ENCODE data around the gene TTC39B. TPM values are rescaled to one million over a fixed set of nuclear protein-coding genes. Genes with fewer than 3 reads are reported as not detected.

Gene TTC39B
- total and polyA plus RNA-seq, 7 donors: 0.18 to 13.1 (median 1.8) TPM

GRCh38 chr9:15219546-15219945, 87.5 kb downstream of the TTC39B start:
- Histone ChIP-seq H3K27ac (no peak overlapping the region), H3K27me3 (ENCODE audit: insufficient read depth in 3 of 3, low read length in 2 of 3) (no peaks in the 10 kb centered on the region), H3K4me3 (no peak overlapping the region), H3K36me3 (ENCODE audit: insufficient read depth in 1 of 2, low read depth in 1 of 2) (no peaks in the 10 kb centered on the region), H3K9me3 (no peaks in the 10 kb centered on the region), H3K4me1 (no peaks in the 10 kb centered on the region)
- 88 to 93% (median 90%) methylated on average over 5 of the region's 5 CpGs for WGBS, 3 donors
- no peak for ATAC-seq
- DNase-seq: no peak
- intact Hi-C loops (cut with DNase I): no loop called here
- TF ChIP-seq, protein P1, sequence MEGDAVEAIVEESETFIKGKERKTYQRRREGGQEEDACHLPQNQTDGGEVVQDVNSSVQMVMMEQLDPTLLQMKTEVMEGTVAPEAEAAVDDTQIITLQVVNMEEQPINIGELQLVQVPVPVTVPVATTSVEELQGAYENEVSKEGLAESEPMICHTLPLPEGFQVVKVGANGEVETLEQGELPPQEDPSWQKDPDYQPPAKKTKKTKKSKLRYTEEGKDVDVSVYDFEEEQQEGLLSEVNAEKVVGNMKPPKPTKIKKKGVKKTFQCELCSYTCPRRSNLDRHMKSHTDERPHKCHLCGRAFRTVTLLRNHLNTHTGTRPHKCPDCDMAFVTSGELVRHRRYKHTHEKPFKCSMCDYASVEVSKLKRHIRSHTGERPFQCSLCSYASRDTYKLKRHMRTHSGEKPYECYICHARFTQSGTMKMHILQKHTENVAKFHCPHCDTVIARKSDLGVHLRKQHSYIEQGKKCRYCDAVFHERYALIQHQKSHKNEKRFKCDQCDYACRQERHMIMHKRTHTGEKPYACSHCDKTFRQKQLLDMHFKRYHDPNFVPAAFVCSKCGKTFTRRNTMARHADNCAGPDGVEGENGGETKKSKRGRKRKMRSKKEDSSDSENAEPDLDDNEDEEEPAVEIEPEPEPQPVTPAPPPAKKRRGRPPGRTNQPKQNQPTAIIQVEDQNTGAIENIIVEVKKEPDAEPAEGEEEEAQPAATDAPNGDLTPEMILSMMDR (IDR thresholded peaks at IDR 0.05): no peak

DNA sequence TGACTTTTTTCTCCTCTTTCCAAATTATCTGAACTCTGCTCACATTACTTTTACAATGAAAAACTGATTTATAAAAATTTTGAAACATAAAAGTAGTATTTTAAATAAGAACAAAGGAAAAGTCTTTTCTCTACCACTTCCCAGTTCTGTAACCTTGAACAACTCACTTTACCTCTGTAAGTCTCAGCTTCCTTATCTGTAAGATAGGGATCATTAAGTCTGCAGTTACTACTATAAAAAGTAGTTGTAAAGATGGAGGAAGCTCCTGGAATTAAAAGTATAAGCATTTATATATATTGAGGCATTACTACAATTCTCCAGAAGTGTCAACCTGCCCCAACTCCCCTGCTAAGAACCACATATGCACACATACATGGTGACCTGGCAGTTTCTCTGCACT, 88.0 kb downstream of the TTC39B start:
- DNase-seq: no peak
- H3K4me3 ChIP-seq: no peak overlapping the region
- no peak overlapping the region for H3K27ac ChIP-seq
- intact Hi-C loops (cut with DNase I): no loop called here
- ATAC-seq: no peak
- no peaks in the 10 kb centered on the region for H3K9me3 ChIP-seq
- H3K27me3 ChIP-seq (ENCODE audit: insufficient read depth in 3 of 3, low read length in 2 of 3): no peaks in the 10 kb centered on the region
- no peaks in the 10 kb centered on the region for H3K4me1 ChIP-seq
- TF ChIP-seq, protein P1 (IDR thresholded peaks at IDR 0.05): no peak
- H3K36me3 ChIP-seq (ENCODE audit: insufficient read depth in 1 of 2, low read depth in 1 of 2): no peaks in the 10 kb centered on the region

DNA sequence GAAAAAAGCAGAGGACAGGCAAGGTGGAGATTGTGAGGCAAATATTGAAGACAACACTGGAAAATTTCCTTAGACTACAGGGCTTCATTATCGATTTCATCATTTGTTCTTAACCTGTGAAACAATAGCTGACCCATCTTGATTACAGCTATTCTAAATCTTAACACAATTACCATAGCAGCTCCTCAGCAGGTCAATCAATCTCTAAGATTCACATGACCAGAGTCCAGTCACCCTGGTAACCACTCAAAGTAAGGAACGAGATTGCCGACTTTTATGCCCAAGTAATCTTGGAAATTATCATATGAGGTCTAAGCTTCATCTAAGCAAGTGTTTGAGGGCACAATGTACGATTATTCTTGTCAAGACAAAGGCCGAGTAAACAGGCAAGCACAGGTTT, 93.8 kb downstream of the TTC39B start:
- intact Hi-C loops (cut with DNase I): loop anchor here (5.0 kb wide), 2 partner anchors 204 to 394 kb away; no protein-coding TSS in a partner anchor
- Histone ChIP-seq H3K4me3 (no peak overlapping the region), H3K36me3 (ENCODE audit: insufficient read depth in 1 of 2, low read depth in 1 of 2) (no peaks in the 10 kb centered on the region), H3K27ac (no peak overlapping the region), H3K9me3 (no peaks in the 10 kb centered on the region), H3K27me3 (ENCODE audit: insufficient read depth in 3 of 3, low read length in 2 of 3) (no peaks in the 10 kb centered on the region), H3K4me1 (no peaks in the 10 kb centered on the region)
- DNase-seq (no peak), ATAC-seq (no peak)
- WGBS, 3 donors: 68 to 69% (median 69%) methylated on average over 5 of the region's 5 CpGs
- TF ChIP-seq, protein P1 (IDR thresholded peaks at IDR 0.05): no peak

- WGBS, 3 donors: 77 to 81% (median 80%) methylated on average over 4 of the region's 4 CpGs
Measured at GRCh38 chr9:15211815-15212495, 95.1 kb downstream of the TTC39B start.

More at GRCh38 chr9:15211815-15212495, 95.1 kb downstream of the TTC39B start:
- intact Hi-C loops (cut with DNase I): loop anchor here (5.0 kb wide), 2 partner anchors 205 to 395 kb away; no protein-coding TSS in a partner anchor
- H3K27me3 ChIP-seq (ENCODE audit: insufficient read depth in 3 of 3, low read length in 2 of 3): no peaks in the 10 kb centered on the region
- no peaks in the 10 kb centered on the region for H3K4me1 ChIP-seq
- no peak overlapping the region for H3K27ac ChIP-seq
- TF ChIP-seq, protein P1 (IDR thresholded peaks at IDR 0.05): no peak
- H3K4me3 ChIP-seq: peak overlapping the region; percentile 12
- no peaks in the 10 kb centered on the region for H3K9me3 ChIP-seq
- no peaks in the 10 kb centered on the region for H3K36me3 ChIP-seq (ENCODE audit: insufficient read depth in 1 of 2, low read depth in 1 of 2)
- ATAC-seq (peak in 1 of 4 donors; percentile 29), DNase-seq (no peak)
